HEK293 (cell line): Measurements from ENCODE around the gene ARID4A.
"Not testable (repeated sequence)": the region's sequence is repeated elsewhere in the genome, so short reads cannot be mapped to it uniquely, and the experiment has no call there.

Experiments used
- TRIM28 ChIP-seq: IDR thresholded peaks from 2 replicates; pipeline ENCODE4 v1.6.1; 2011; ENCODE audit warnings: low read length, control low read depth, borderline replicate concordance
- ZNF114 ChIP-seq: fragments of 450-650 bp; formaldehyde crosslinking; IDR thresholded peaks from 2 replicates; pipeline ENCODE4 v1.5.0; 2017; ENCODE audit warnings: missing biosample characterization, missing genetic modification characterization
- ZNF132 ChIP-seq: fragments of 450-650 bp; formaldehyde crosslinking; IDR thresholded peaks from 2 replicates; pipeline ENCODE4 v1.5.1; 2017; ENCODE audit warnings: missing biosample characterization, missing genetic modification characterization, borderline replicate concordance
- ZNF548 ChIP-seq: fragments of 450-650 bp; formaldehyde crosslinking; IDR thresholded peaks from 2 replicates; pipeline ENCODE4 v1.5.1; 2016; ENCODE audit warnings: missing biosample characterization, missing genetic modification characterization
- ZNF670 ChIP-seq: fragments of 450-650 bp; formaldehyde crosslinking; IDR thresholded peaks from 2 replicates; pipeline ENCODE4 v1.5.1; 2016; ENCODE audit warnings: missing biosample characterization, missing genetic modification characterization, low read depth
- TF ChIP-seq, protein P1 (sequence below): fragments of 450-650 bp; formaldehyde crosslinking; IDR thresholded peaks from 2 replicates; pipeline ENCODE4 v1.5.1; 2016; ENCODE audit warnings: missing biosample characterization, missing genetic modification characterization

DNA sequence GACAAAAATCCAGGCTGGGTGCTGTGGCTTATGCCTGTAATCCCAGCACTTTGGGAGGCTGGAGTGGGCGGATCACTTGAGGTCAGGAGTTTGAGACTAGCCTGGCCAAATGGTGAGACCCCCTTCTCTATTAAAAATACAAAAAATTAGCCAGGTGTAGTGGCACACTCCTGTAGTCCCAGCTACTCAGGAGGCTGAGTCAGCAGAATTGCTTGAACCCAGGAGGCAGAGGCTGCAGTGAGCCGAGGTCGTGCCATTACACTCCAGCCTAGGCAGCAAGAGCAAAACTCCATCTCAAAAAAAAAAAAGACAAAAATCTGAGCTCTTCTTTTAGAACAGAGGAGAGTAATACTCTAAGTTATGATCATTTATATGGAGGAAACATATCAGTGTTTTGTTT is 45.2 kb downstream of the ARID4A start:
- TF ChIP-seq, protein P1, sequence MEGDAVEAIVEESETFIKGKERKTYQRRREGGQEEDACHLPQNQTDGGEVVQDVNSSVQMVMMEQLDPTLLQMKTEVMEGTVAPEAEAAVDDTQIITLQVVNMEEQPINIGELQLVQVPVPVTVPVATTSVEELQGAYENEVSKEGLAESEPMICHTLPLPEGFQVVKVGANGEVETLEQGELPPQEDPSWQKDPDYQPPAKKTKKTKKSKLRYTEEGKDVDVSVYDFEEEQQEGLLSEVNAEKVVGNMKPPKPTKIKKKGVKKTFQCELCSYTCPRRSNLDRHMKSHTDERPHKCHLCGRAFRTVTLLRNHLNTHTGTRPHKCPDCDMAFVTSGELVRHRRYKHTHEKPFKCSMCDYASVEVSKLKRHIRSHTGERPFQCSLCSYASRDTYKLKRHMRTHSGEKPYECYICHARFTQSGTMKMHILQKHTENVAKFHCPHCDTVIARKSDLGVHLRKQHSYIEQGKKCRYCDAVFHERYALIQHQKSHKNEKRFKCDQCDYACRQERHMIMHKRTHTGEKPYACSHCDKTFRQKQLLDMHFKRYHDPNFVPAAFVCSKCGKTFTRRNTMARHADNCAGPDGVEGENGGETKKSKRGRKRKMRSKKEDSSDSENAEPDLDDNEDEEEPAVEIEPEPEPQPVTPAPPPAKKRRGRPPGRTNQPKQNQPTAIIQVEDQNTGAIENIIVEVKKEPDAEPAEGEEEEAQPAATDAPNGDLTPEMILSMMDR: not testable (repeated sequence)
- TF ChIP-seq TRIM28; ZNF670; ZNF132 (tag by site-specific recombination); ZNF114 (tag by site-specific recombination); ZNF548 (tag by site-specific recombination): not testable (repeated sequence)
